Endothelial cell of umbilical vein (primary cell): ENCODE measurements around the gene URM1. TPM values are rescaled to one million over a fixed set of nuclear protein-coding genes. Genes with fewer than 3 reads are reported as not detected.

ENCODE experiments used
- BruUV-seq: library from RNA; stranded (reverse); fragments of 400-500 nt; replicated peaks from 2 replicates; lab custom pipeline; 2021; lab: Mats Ljungman, UMichigan
- CTCF ChIA-PET: fragments of 300-600, 350-600 bp; sonication (Branson Sonifier 250); formaldehyde crosslinking; loops from one replicate; lab custom pipeline; 2021; ENCODE audit warnings: antibody characterized with exemption, inconsistent platforms; lab: Charles Lee
- POLR2A ChIA-PET: fragments of 300-600, 350-600 bp; sonication (Branson Sonifier 250); formaldehyde crosslinking; loops from one replicate; lab custom pipeline; 2021; ENCODE audit warnings: antibody characterized with exemption, inconsistent platforms; lab: Charles Lee
- DNase-seq: peaks from one replicate; pipeline ENCODE4 v3.0.0-alpha.2; 2011; ENCODE audit warnings: low read depth, low spot score
- FAIRE-seq: peaks from 2 replicates; lab custom pipeline; 2011; peaks lifted over from hg19 to GRCh38; lab: Jason Lieb, UNC
- H2AFZ ChIP-seq: 2 replicates; pipeline ENCODE4 v1.6.0; 2012; ENCODE audit warnings: low read depth, low read length, control low read depth, inconsistent platforms
- H3K27ac ChIP-seq: 2 replicates; pipeline ENCODE4 v1.5.1; 2011; ENCODE audit warnings: low read depth, mild to moderate bottlenecking, control low read depth, low read length, moderate library complexity; ENCODE audit not compliant: insufficient read depth
- H3K27me3 ChIP-seq, 2 experiments: 2 replicates each; pipeline versions ENCODE4 v1.6.0 to v1.6.1; 2011; ENCODE audit warnings: low read length in 2 of 2, mixed read lengths in 1 of 2; ENCODE audit not compliant: control insufficient read depth in 2 of 2, insufficient read depth in 2 of 2
- H3K36me3 ChIP-seq, 2 experiments: 2 replicates in 1 of 2; 3 replicates in 1 of 2; pipeline ENCODE4 v1.5.1; 2011; ENCODE audit warnings: low read length in 2 of 2, mild to moderate bottlenecking in 1 of 2, moderate library complexity in 1 of 2; ENCODE audit not compliant: control insufficient read depth in 2 of 2, insufficient read depth in 2 of 2; ENCODE audit errors: extremely low read depth in 1 of 2
- H3K4me1 ChIP-seq: 3 replicates; pipeline ENCODE4 v1.5.1; 2011; ENCODE audit warnings: mild to moderate bottlenecking, low read length; ENCODE audit not compliant: control insufficient read depth, insufficient read depth; ENCODE audit errors: extremely low read depth
- H3K4me2 ChIP-seq: 2 replicates; pipeline ENCODE4 v1.6.1; 2011; ENCODE audit warnings: low read length, control low read depth, mixed read lengths; ENCODE audit not compliant: insufficient read depth
- H3K4me3 ChIP-seq, 3 experiments: fragments of 200-600 bp in 1 of 3; sonication (generic), shearing (Covaris generic) in 1 of 3; replicated peaks in 1 of 3; 2 replicates each; pipeline ENCODE4 v1.5.1; 2011 to 2016; ENCODE audit warnings: control low read depth in 3 of 3, low read length in 3 of 3, mild to moderate bottlenecking in 2 of 3, inconsistent platforms in 1 of 3, low read depth in 1 of 3, moderate library complexity in 1 of 3; ENCODE audit not compliant: insufficient read depth in 1 of 3
- H3K79me2 ChIP-seq: 2 replicates; pipeline ENCODE4 v1.6.0; 2012; ENCODE audit warnings: low read length, inconsistent platforms; ENCODE audit not compliant: control insufficient read depth, insufficient read depth
- H3K9ac ChIP-seq: replicated peaks from 2 replicates; pipeline ENCODE3; 2011; ENCODE audit warnings: low read length, control low read depth; ENCODE audit not compliant: insufficient read depth; ENCODE audit errors: extremely low read depth
- H3K9me1 ChIP-seq: replicated peaks from 3 replicates; pipeline ENCODE4 v1.6.0; 2011; ENCODE audit warnings: mild to moderate bottlenecking, low read length; ENCODE audit not compliant: control insufficient read depth, insufficient read depth; ENCODE audit errors: extremely low read depth
- H3K9me3 ChIP-seq: replicated peaks from 2 replicates; pipeline ENCODE4 v1.5.1; 2012; ENCODE audit warnings: low read length, inconsistent platforms; ENCODE audit not compliant: control insufficient read depth, insufficient read depth
- H4K20me1 ChIP-seq: replicated peaks from 2 replicates; pipeline ENCODE3; 2011; ENCODE audit warnings: mild to moderate bottlenecking, low read length; ENCODE audit not compliant: control insufficient read depth, insufficient read depth; ENCODE audit errors: extremely low read depth
- CTCF ChIP-seq, 2 donors: IDR thresholded peaks; 1 replicate in 1 of 2; 2 replicates in 1 of 2; pipeline ENCODE4 v1.5.1; 2011; ENCODE audit warnings: low read length in 2 of 2, mild to moderate bottlenecking in 2 of 2, moderate library complexity in 2 of 2, control low read depth in 1 of 2, inconsistent platforms in 1 of 2, low read depth in 1 of 2; ENCODE audit not compliant: insufficient read depth in 1 of 2; ENCODE audit errors: extremely low read depth in 1 of 2
- EZH2 ChIP-seq: IDR thresholded peaks from 2 replicates; pipeline ENCODE4 v1.6.1; 2012; ENCODE audit warnings: borderline replicate concordance, low read depth, mild to moderate bottlenecking, moderate library complexity, low read length, inconsistent platforms; ENCODE audit not compliant: severe bottlenecking
- FOS ChIP-seq: IDR thresholded peaks from 2 replicates; pipeline ENCODE4 v1.6.1; 2011; ENCODE audit warnings: mild to moderate bottlenecking, low read length, moderate library complexity, borderline replicate concordance; ENCODE audit not compliant: insufficient read depth
- GATA2 ChIP-seq: IDR thresholded peaks from 2 replicates; pipeline ENCODE4 v1.7.0; 2011; ENCODE audit warnings: low read depth, mild to moderate bottlenecking, moderate library complexity, mixed read lengths, low read length; ENCODE audit not compliant: insufficient read length, insufficient read depth
- JUN ChIP-seq: IDR thresholded peaks from 2 replicates; pipeline ENCODE4 v1.6.1; 2011; ENCODE audit warnings: borderline replicate concordance, low read depth; ENCODE audit not compliant: insufficient read length, insufficient read depth
- MAX ChIP-seq: IDR thresholded peaks from 2 replicates; pipeline ENCODE4 v1.6.1; 2011; ENCODE audit not compliant: insufficient read depth, insufficient read length
- MYC ChIP-seq: IDR thresholded peaks from one replicate; pipeline ENCODE4 v1.6.1; 2011; ENCODE audit warnings: mild to moderate bottlenecking, low read depth, low read length
- POLR2A ChIP-seq: IDR thresholded peaks from 2 replicates; pipeline ENCODE4 v1.6.1; 2012; ENCODE audit warnings: low read depth, mild to moderate bottlenecking, control low read depth, low read length
- POLR2AphosphoS5 ChIP-seq: IDR thresholded peaks from 2 replicates; pipeline ENCODE4 v1.6.1; 2012; ENCODE audit warnings: low read depth, mild to moderate bottlenecking, control low read depth, low read length, moderate library complexity; ENCODE audit not compliant: insufficient read depth
- dilution Hi-C: fragments of 300-500 bp; cut with MboI; formaldehyde crosslinking; loops from one replicate; pipeline ENCODE4 v1.15.0; 2019; ENCODE audit warnings: low sequenced_read_pairs; ENCODE audit not compliant: extremely low pct_ligation_motif_present
- intact Hi-C: fragments of 100-400 bp; cut with micrococcal nuclease; formaldehyde crosslinking; loops from one replicate; pipeline ENCODE4 v1.10.0; 2022
- polyA plus RNA-seq, 4 experiments: library from polyadenylated mRNA; depleted of rRNA in 3 of 4; stranded (reverse) in 3 of 4; unstranded in 1 of 4; fragments of >200 nt; gene quantifications; 2 replicates each; pipeline versions ENCODE4 v1.2.1 to v1.2.3, GENCODE V29; 2011 to 2012; ENCODE audit warnings: missing spikeins in 1 of 4
- total RNA-seq: library from RNA; stranded (reverse); gene quantifications from 2 replicates; pipeline ENCODE4 v1.2.3, GENCODE V29; 2021

URM1 gene
- total and polyA plus RNA-seq, 2 donors (not counting 3 experiments of a cell fraction or from before 2014, with no cell fraction given) = 86.5 to 100 TPM

- TF ChIP-seq CTCF (IDR thresholded peaks at IDR 0.05; ENCODE audit: extremely low read depth in 1 of 2, insufficient read depth in 1 of 2, low read depth in 1 of 2, low read length in 2 of 2) (peak; percentile 20 to 22), POLR2A (no peak)
- Histone ChIP-seq H4K20me1 (no peaks in the 10 kb centered on the region), H2AFZ (no peak overlapping the region), H3K4me2 (no peak overlapping the region), H3K27me3 (peaks cover 2% of the 10 kb centered on the region in 2 experiments), H3K27ac (no peak overlapping the region), H3K9me1 (no peaks in the 10 kb centered on the region), H3K9me3 (no peaks in the 10 kb centered on the region), H3K4me3 (no peak overlapping the region), H3K9ac (no peak overlapping the region), H3K4me1 (no peaks in the 10 kb centered on the region), H3K79me2 (no peaks in the 10 kb centered on the region), H3K36me3 (no peaks in the 10 kb centered on the region)
- POLR2A ChIA-PET = interaction anchor here (1.1 kb wide), 1 partner anchor 11 kb away, joined by 3 read pairs; the partner anchor contains the start of gene CERCAM
- FAIRE-seq = no peak
- DNase-seq = no peak
- intact Hi-C loops (no loop called here), dilution Hi-C loops (no loop called here)
- no TSS peak for BruUV-seq
- CTCF ChIA-PET = interaction anchor here (1.1 to 7.4 kb wide), 11 partner anchors 9 to 115 kb away, joined by 3 to 108 read pairs (median 9); partner anchors contain the start of genes CERCAM and URM1
Observed at GRCh38 chr9:128409978-128410377, 38.8 kb downstream of the URM1 start.

GRCh38 chr9:128411364-128412119, 40.4 kb downstream of the URM1 start:
- H3K9ac ChIP-seq = no peak overlapping the region
- POLR2A ChIA-PET = interaction anchor here (1.1 kb wide), 1 partner anchor 10 kb away, joined by 3 read pairs; the partner anchor contains the start of gene CERCAM
- dilution Hi-C loops = no loop called here
- H3K79me2 ChIP-seq = no peaks in the 10 kb centered on the region
- no peaks in the 10 kb centered on the region for H3K9me3 ChIP-seq
- CTCF ChIA-PET = interaction anchor here (0.6 to 7.4 kb wide), 12 partner anchors 8 to 321 kb away, joined by 3 to 108 read pairs (median 10); partner anchors contain the start of genes CERCAM and URM1
- intact Hi-C loops = loop anchor here (1.0 to 2.0 kb wide), 4 partner anchors 41 to 156 kb away; partner anchors contain the start of gene URM1
- no peaks in the 10 kb centered on the region for H3K4me1 ChIP-seq
- H3K36me3 ChIP-seq = no peaks in the 10 kb centered on the region
- no peaks in the 10 kb centered on the region for H3K9me1 ChIP-seq
- TF ChIP-seq CTCF (IDR thresholded peaks at IDR 0.05; ENCODE audit: extremely low read depth in 1 of 2, insufficient read depth in 1 of 2, low read depth in 1 of 2, low read length in 2 of 2) (no peak), FOS (no peak), MYC (no peak), EZH2 (no peak), POLR2A (no peak), POLR2AphosphoS5 (no peak), MAX (no peak), JUN (no peak), GATA2 (no peak)
- peaks cover 8 to 9% of the 10 kb centered on the region in 2 experiments for H3K27me3 ChIP-seq
- no peak overlapping the region for H3K4me2 ChIP-seq
- no peak overlapping the region for H3K4me3 ChIP-seq
- H4K20me1 ChIP-seq = no peaks in the 10 kb centered on the region
- DNase-seq = no peak
- FAIRE-seq = no peak
- H3K27ac ChIP-seq = no peak overlapping the region
- no peak overlapping the region for H2AFZ ChIP-seq
- no TSS peak for BruUV-seq
